Activated naive CD4-positive, alpha-beta T cell treated with anti-CD3 and anti-CD28 coated beads for 36 hours (primary cell): ENCODE data around the gene IL13RA1. TPM values are rescaled to one million over a fixed set of nuclear protein-coding genes. Genes with fewer than 3 reads are reported as not detected.
"Not testable (repeated sequence)": the region's sequence is repeated elsewhere in the genome, so short reads cannot be mapped to it uniquely, and the experiment has no call there.

Source experiments
- CTCF ChIA-PET: fragments of 350-600 bp; sonication (Branson Sonifier 250); formaldehyde crosslinking; loops from one replicate; lab custom pipeline; 2021; ENCODE audit warnings: antibody characterized with exemption; lab: Charles Lee
- DNase-seq: peaks from one replicate; pipeline ENCODE4 v3.0.0-alpha.2; 2020
- H3K27ac Mint-ChIP-seq: one replicate; pipeline ENCODE4 v1.8.0; 2021; ENCODE audit warnings: mild to moderate bottlenecking, mixed read lengths
- H3K27me3 Mint-ChIP-seq: one replicate; pipeline ENCODE4 v1.8.0; 2021; ENCODE audit warnings: low read depth, mixed read lengths
- H3K36me3 Mint-ChIP-seq: one replicate; pipeline ENCODE4 v1.8.0; 2021; ENCODE audit warnings: low read depth, mixed read lengths
- H3K4me1 Mint-ChIP-seq: one replicate; pipeline ENCODE4 v1.8.0; 2021; ENCODE audit warnings: low read depth, mixed read lengths
- H3K4me3 Mint-ChIP-seq: one replicate; pipeline ENCODE4 v1.8.0; 2021; ENCODE audit warnings: mild to moderate bottlenecking, moderate library complexity, mixed read lengths
- H3K9me3 Mint-ChIP-seq: one replicate; pipeline ENCODE4 v1.8.0; 2021; ENCODE audit warnings: mixed read lengths
- intact Hi-C: fragments of 100-400 bp; cut with micrococcal nuclease; formaldehyde crosslinking; loops from one replicate; pipeline ENCODE4 v1.15.1; 2023
- total RNA-seq, 2 experiments: library from RNA; stranded (reverse); gene quantifications; one replicate each; pipeline ENCODE4 v1.2.3, GENCODE V29; 2021

IL13RA1 gene
- total RNA-seq, 2 experiments from 2014 or later, result 1.8 to 1.9 TPM

GRCh38 chrX:118817257-118817656, 89.9 kb downstream of the IL13RA1 start:
- intact Hi-C loops, H3K27ac Mint-ChIP-seq, H3K4me3 Mint-ChIP-seq, H3K9me3 Mint-ChIP-seq, H3K4me1 Mint-ChIP-seq, H3K27me3 Mint-ChIP-seq, H3K36me3 Mint-ChIP-seq, DNase-seq: not testable (repeated sequence)
- CTCF ChIA-PET, result interaction anchor here (0.8 kb wide), 1 partner anchor 37 kb away, joined by 3 read pairs; no protein-coding TSS in a partner anchor

DNA sequence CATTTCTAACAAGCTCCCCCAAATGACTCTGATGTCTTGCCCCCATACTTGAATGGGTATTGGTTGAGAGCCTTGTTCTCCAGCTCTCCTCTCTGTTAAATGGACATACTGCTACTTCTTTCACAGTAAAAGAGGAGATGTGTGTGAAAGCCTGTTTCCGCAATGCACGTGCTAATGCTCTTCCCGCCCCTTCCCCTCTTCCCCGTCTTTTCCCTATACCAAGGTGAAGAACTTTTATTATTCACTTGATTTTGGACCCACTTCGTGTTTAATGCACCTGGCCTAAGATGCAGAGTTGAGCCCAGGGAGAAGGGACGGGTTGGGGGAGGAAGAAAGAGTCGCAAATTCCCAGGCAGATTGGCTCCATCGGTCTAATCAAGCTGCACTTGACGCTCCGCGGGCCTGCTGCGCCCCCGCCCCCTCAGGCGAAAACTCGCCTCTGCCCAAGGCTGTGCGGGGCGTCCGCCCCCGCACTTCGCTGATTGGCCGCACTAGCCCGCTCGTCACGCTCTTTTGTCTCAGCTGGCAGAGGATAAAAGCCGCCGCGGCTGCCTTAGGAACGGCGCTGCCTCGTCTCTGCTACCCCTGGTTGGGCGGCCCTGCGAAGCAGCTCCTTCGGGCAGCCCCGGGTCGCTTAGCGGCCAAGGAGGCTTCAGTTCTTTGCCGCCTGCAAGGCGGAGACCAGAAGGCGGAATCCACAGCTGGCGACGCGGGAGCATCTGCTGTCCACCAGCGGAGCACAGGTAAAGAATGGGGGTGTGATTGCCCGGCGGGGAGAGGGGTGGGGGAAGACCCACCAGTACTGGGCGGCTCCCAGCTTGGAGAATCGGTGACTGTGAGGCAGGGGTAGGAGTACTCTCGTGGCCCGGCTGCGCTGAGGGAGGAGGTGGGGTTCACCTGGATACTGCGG, 96.1 kb downstream of the IL13RA1 start, which contains the start of gene ZCCHC12:
Gene ZCCHC12 (plus strand): TSS at position 562 of the 910 bp plus-strand sequence. CDS start 1,421 bp downstream, outside the sequence.
- intact Hi-C loops, result loop anchor here (5.0 kb wide), 1 partner anchor 196 kb away; no protein-coding TSS in a partner anchor
- no peak within 1 kb of the TSS for H3K27ac Mint-ChIP-seq
- H3K27me3 Mint-ChIP-seq, result peaks cover 38% of the 10 kb centered on the region
- no peaks in the 10 kb centered on the region for H3K9me3 Mint-ChIP-seq
- CTCF ChIA-PET, result interaction anchor here (1.1 kb wide), 1 partner anchor 15 kb away, joined by 3 read pairs; no protein-coding TSS in a partner anchor
- H3K36me3 Mint-ChIP-seq, result no peaks in the 10 kb centered on the region
- DNase-seq, result peak; percentile 43
- peaks cover 22% of the 10 kb centered on the region for H3K4me1 Mint-ChIP-seq
- H3K4me3 Mint-ChIP-seq, result peak within 1 kb of the TSS; percentile 60

GRCh38 chrX:118824173-118824730, 96.8 kb downstream of the IL13RA1 start:
- Mint-ChIP-seq H3K9me3 (no peaks in the 10 kb centered on the region), H3K27ac (no peak overlapping the region), H3K4me3 (peak overlapping the region; percentile 60), H3K4me1 (peaks cover 22% of the 10 kb centered on the region), H3K36me3 (no peaks in the 10 kb centered on the region), H3K27me3 (peaks cover 41% of the 10 kb centered on the region)
- DNase-seq, result no peak
- CTCF ChIA-PET, result interaction anchor here (1.0 to 1.4 kb wide), 3 partner anchors 15 to 61 kb away, joined by 3 read pairs; no protein-coding TSS in a partner anchor
- intact Hi-C loops, result loop anchor here (5.0 kb wide), 1 partner anchor 197 kb away; no protein-coding TSS in a partner anchor

GRCh38 chrX:118825227-118825626, 97.8 kb downstream of the IL13RA1 start:
- no peak overlapping the region for H3K4me3 Mint-ChIP-seq
- H3K27me3 Mint-ChIP-seq, result peaks cover 41% of the 10 kb centered on the region
- intact Hi-C loops, result no loop called here
- CTCF ChIA-PET, result interaction anchor here (1.0 to 1.4 kb wide), 2 partner anchors 16 to 62 kb away, joined by 3 read pairs; no protein-coding TSS in a partner anchor
- no peaks in the 10 kb centered on the region for H3K36me3 Mint-ChIP-seq
- H3K9me3 Mint-ChIP-seq, result no peaks in the 10 kb centered on the region
- no peak for DNase-seq
- peaks cover 22% of the 10 kb centered on the region for H3K4me1 Mint-ChIP-seq
- no peak overlapping the region for H3K27ac Mint-ChIP-seq

DNA sequence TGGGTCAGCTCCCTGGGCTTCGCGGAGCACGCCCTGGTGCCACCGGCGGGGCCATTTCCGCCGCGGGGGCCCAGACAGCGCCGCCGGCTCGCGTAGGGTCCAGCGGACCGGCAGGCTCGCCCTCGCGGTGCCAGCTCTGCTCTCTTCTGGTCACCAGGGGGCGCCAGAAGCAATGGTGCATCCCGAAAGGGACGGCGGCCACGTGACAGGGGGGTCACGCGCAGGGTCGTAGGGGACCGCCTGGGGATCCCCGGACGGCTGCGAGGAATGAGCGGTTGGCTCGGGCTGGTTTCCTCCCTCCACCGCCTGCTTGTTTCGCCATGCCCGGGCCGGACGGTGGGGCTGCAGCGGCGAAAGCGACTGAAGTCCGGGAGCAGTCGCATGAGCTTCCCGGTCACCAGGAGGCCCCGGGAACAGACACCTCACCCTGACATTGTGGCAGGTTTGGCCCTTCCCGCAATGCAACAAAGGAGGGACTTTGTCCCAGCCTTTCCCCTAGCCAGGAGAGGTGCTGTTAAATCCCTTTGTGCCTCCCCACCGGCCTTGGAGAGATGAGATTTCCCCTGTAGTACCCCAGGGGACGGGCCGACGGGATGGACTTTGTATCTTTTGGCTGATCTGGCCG, 112.0 kb downstream of the IL13RA1 start:
- H3K27me3 Mint-ChIP-seq, result peaks cover 9% of the 10 kb centered on the region
- intact Hi-C loops, result no loop called here
- DNase-seq, result peak; percentile 80
- no peak overlapping the region for H3K27ac Mint-ChIP-seq
- no peaks in the 10 kb centered on the region for H3K36me3 Mint-ChIP-seq
- CTCF ChIA-PET, result interaction anchor here (0.5 to 2.0 kb wide), 13 partner anchors 8 to 246 kb away, joined by 3 to 9 read pairs (median 3); no protein-coding TSS in a partner anchor
- peak overlapping the region; percentile 42 for H3K4me3 Mint-ChIP-seq
- H3K9me3 Mint-ChIP-seq, result no peaks in the 10 kb centered on the region
- no peaks in the 10 kb centered on the region for H3K4me1 Mint-ChIP-seq

Other genes starting within 250 kb of the IL13RA1 start
- 10 to 100 TPM; 32.8 to 34.8 TPM for gene DOCK11, start 231.8 kb upstream of the IL13RA1 start, total RNA-seq
- gene ZCCHC12, start 96.2 kb downstream of the IL13RA1 start, total RNA-seq, result under 1 TPM; 0.14 to 0.25 TPM
- 1 to 10 TPM; 5.0 to 5.4 TPM for gene LONRF3, start 247.0 kb downstream of the IL13RA1 start, total RNA-seq